Liver (tissue), 3 donors: Measurements from ENCODE around the gene ATPAF1.

Experiments
- ATF3 ChIP-seq: IDR thresholded peaks from 2 replicates; pipeline ENCODE4 v1.6.1; 2016; ENCODE audit warnings: antibody characterized with exemption
- CTCF ChIP-seq: fragments of 150-350 bp; IDR thresholded peaks from 2 replicates; pipeline ENCODE4 v1.5.1; 2017; ENCODE audit warnings: improper control_type of control experiment, low read depth, low read length; ENCODE audit not compliant: missing input control
- GABPA ChIP-seq, 2 donors: IDR thresholded peaks in 1 of 2; conservative IDR thresholded peaks in 1 of 2; 2 replicates each; pipeline ENCODE4 v1.6.1; 2016; ENCODE audit warnings: antibody characterized with exemption in 2 of 2, mild to moderate bottlenecking in 1 of 2, moderate library complexity in 1 of 2
- SP1 ChIP-seq: IDR thresholded peaks from 2 replicates; pipeline ENCODE4 v1.6.1; 2018; ENCODE audit warnings: antibody characterized with exemption, mild to moderate bottlenecking
- TAF1 ChIP-seq: conservative IDR thresholded peaks from 2 replicates; pipeline ENCODE4 v1.6.1; 2016; ENCODE audit warnings: antibody characterized with exemption, mild to moderate bottlenecking
- donor health status: healthy.
- donor health status: healthy.

GRCh38 chr1:46697053-46697452 lies 28.9 kb upstream of the ATPAF1 start:
- no peak for TF ChIP-seq CTCF
- TF ChIP-seq GABPA (IDR thresholded peaks at IDR 0.05 in 1 of 2, conservative IDR thresholded peaks at IDR 0.05 in 1 of 2) = no peak
- TF ChIP-seq TAF1 = no peak
- TF ChIP-seq ATF3 = no peak
- TF ChIP-seq SP1 = no peak
